Measurements from ENCODE around the gene TEAD4. TPM values are rescaled to one million over a fixed set of nuclear protein-coding genes. Genes with fewer than 3 reads are reported as not detected.

TEAD4 gene
- total RNA-seq, 1 experiment from 2014 or later = 96.8 TPM

GRCh38 chr12:3005736-3006135, 46.5 kb downstream of the TEAD4 start:
- Mint-ChIP-seq H3K4me1 (peaks cover 14% of the 10 kb centered on the region), H3K9me3 (no peaks in the 10 kb centered on the region), H3K36me3 (peaks cover 29% of the 10 kb centered on the region)

DNA sequence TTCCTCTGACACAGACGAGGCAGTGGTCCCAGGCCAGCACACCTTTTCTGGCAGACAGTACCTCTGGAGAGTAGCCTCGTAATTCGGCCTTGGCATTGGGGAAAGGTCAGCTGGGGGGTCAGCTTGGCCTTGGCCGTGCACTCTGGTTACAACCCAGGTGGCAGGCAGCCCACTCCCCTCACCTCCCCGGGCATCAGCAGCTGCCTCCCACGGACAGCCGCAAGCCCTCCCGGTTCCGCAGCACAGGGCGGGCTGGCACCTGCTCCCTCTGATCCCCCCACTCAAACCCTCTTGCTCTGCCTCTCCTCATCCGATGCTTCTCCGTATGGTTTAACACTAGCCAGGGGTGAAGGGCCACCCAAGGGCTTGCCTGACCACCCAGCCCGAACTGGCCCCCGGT, 50.6 kb downstream of the TEAD4 start:
- Mint-ChIP-seq H3K27me3 (ENCODE audit: low read depth) (no peaks in the 10 kb centered on the region), H3K4me3 (no peak overlapping the region), H3K4me1 (no peaks in the 10 kb centered on the region), H3K36me3 (peaks cover 33% of the 10 kb centered on the region), H3K9me3 (no peaks in the 10 kb centered on the region), H3K27ac (0 out of 2 replicates have a peak overlapping the region, but pooled peaks have one; percentile 45)
- ChIA-PET CTCF (no interaction called here), POLR2A (no interaction called here)
- no peak for DNase-seq (ENCODE audit: low spot score)
- ATAC-seq = no peak
- TF ChIP-seq, protein P1, sequence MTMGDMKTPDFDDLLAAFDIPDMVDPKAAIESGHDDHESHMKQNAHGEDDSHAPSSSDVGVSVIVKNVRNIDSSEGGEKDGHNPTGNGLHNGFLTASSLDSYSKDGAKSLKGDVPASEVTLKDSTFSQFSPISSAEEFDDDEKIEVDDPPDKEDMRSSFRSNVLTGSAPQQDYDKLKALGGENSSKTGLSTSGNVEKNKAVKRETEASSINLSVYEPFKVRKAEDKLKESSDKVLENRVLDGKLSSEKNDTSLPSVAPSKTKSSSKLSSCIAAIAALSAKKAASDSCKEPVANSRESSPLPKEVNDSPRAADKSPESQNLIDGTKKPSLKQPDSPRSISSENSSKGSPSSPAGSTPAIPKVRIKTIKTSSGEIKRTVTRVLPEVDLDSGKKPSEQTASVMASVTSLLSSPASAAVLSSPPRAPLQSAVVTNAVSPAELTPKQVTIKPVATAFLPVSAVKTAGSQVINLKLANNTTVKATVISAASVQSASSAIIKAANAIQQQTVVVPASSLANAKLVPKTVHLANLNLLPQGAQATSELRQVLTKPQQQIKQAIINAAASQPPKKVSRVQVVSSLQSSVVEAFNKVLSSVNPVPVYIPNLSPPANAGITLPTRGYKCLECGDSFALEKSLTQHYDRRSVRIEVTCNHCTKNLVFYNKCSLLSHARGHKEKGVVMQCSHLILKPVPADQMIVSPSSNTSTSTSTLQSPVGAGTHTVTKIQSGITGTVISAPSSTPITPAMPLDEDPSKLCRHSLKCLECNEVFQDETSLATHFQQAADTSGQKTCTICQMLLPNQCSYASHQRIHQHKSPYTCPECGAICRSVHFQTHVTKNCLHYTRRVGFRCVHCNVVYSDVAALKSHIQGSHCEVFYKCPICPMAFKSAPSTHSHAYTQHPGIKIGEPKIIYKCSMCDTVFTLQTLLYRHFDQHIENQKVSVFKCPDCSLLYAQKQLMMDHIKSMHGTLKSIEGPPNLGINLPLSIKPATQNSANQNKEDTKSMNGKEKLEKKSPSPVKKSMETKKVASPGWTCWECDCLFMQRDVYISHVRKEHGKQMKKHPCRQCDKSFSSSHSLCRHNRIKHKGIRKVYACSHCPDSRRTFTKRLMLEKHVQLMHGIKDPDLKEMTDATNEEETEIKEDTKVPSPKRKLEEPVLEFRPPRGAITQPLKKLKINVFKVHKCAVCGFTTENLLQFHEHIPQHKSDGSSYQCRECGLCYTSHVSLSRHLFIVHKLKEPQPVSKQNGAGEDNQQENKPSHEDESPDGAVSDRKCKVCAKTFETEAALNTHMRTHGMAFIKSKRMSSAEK (CRISPR knock-in tag; IDR thresholded peaks at IDR 0.05; ENCODE audit: borderline replicate concordance) = no peak
- TF ChIP-seq, protein P2, sequence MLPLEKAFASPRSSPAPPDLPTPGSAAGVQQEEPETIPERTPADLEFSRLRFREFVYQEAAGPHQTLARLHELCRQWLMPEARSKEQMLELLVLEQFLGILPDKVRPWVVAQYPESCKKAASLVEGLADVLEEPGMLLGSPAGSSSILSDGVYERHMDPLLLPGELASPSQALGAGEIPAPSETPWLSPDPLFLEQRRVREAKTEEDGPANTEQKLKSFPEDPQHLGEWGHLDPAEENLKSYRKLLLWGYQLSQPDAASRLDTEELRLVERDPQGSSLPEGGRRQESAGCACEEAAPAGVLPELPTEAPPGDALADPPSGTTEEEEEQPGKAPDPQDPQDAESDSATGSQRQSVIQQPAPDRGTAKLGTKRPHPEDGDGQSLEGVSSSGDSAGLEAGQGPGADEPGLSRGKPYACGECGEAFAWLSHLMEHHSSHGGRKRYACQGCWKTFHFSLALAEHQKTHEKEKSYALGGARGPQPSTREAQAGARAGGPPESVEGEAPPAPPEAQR (CRISPR knock-in tag; IDR thresholded peaks at IDR 0.05) = no peak
- no peak for TF ChIP-seq ZNF317 (CRISPR knock-in tag; IDR thresholded peaks at IDR 0.05; ENCODE audit: borderline replicate concordance, low read depth)
- TF ChIP-seq ARID4B (CRISPR knock-in tag; IDR thresholded peaks at IDR 0.05; ENCODE audit: borderline replicate concordance) = no peak
- TF ChIP-seq HMGA2 (CRISPR knock-in tag; IDR thresholded peaks at IDR 0.05) = no peak
- no peak for TF ChIP-seq TCF7 (CRISPR knock-in tag; IDR thresholded peaks at IDR 0.05; ENCODE audit: low read depth)
- no peak for TF ChIP-seq ZNF121 (CRISPR knock-in tag; IDR thresholded peaks at IDR 0.05)
- TF ChIP-seq FOXP1 (CRISPR knock-in tag; IDR thresholded peaks at IDR 0.05; ENCODE audit: borderline replicate concordance) = no peak
- TF ChIP-seq MXD4 (CRISPR knock-in tag; IDR thresholded peaks at IDR 0.05; ENCODE audit: borderline replicate concordance) = no peak

More at GRCh38 chr12:3005736-3006135, 46.5 kb downstream of the TEAD4 start:
- ChIA-PET CTCF (interaction anchor here (2.2 to 4.0 kb wide), 3 partner anchors 28 to 160 kb away, joined by 11 to 32 read pairs (median 12); no protein-coding TSS in a partner anchor), POLR2A (interaction anchor here (0.7 kb wide), 1 partner anchor 1424 kb away, joined by 3 read pairs; no protein-coding TSS in a partner anchor)
- ATAC-seq (no peak), DNase-seq (ENCODE audit: low spot score) (no peak)
- Mint-ChIP-seq H3K4me3 (no peak overlapping the region), H3K27me3 (ENCODE audit: low read depth) (no peaks in the 10 kb centered on the region), H3K27ac (no peak overlapping the region)
- TF ChIP-seq SMAD4 (CRISPR knock-in tag; IDR thresholded peaks at IDR 0.05) (no peak), OVOL2 (CRISPR knock-in tag; IDR thresholded peaks at IDR 0.05; ENCODE audit: borderline replicate concordance) (no peak), JAZF1 (CRISPR knock-in tag; IDR thresholded peaks at IDR 0.05) (no peak), PREB (CRISPR knock-in tag; IDR thresholded peaks at IDR 0.05; ENCODE audit: borderline replicate concordance) (no peak), ZNF263 (CRISPR knock-in tag; IDR thresholded peaks at IDR 0.05; ENCODE audit: low read depth) (no peak), FOXJ3 (CRISPR knock-in tag; IDR thresholded peaks at IDR 0.05; ENCODE audit: borderline replicate concordance) (no peak), RELA (CRISPR knock-in tag; IDR thresholded peaks at IDR 0.05; ENCODE audit: borderline replicate concordance) (no peak), ZNF396 (CRISPR knock-in tag; IDR thresholded peaks at IDR 0.05; ENCODE audit: borderline replicate concordance) (no peak), ZNF423 (CRISPR knock-in tag; IDR thresholded peaks at IDR 0.05) (no peak), JUN (CRISPR knock-in tag; IDR thresholded peaks at IDR 0.05) (no peak), MLX (CRISPR knock-in tag; IDR thresholded peaks at IDR 0.05) (no peak), IRF2 (CRISPR knock-in tag; IDR thresholded peaks at IDR 0.05; ENCODE audit: borderline replicate concordance, low read depth) (no peak), ZNF317 (CRISPR knock-in tag; IDR thresholded peaks at IDR 0.05; ENCODE audit: borderline replicate concordance, low read depth) (no peak), FOXK1 (CRISPR knock-in tag; IDR thresholded peaks at IDR 0.05) (no peak), FOXP4 (CRISPR knock-in tag; IDR thresholded peaks at IDR 0.05) (no peak)

All from WTC11 (cell line).